GM12872 (cell line): ENCODE results near the gene CCR8.

Source experiments
- TF ChIP-seq, protein P1 (sequence below): IDR thresholded peaks from 3 replicates; pipeline ENCODE4 v1.5.1; 2011; ENCODE audit warnings: low read depth, mild to moderate bottlenecking, low read length, moderate library complexity; ENCODE audit not compliant: insufficient read depth

Gene CCR8

GRCh38 chr3:39358333-39358732 lies 28.8 kb downstream of the CCR8 start:
- TF ChIP-seq, protein P1, sequence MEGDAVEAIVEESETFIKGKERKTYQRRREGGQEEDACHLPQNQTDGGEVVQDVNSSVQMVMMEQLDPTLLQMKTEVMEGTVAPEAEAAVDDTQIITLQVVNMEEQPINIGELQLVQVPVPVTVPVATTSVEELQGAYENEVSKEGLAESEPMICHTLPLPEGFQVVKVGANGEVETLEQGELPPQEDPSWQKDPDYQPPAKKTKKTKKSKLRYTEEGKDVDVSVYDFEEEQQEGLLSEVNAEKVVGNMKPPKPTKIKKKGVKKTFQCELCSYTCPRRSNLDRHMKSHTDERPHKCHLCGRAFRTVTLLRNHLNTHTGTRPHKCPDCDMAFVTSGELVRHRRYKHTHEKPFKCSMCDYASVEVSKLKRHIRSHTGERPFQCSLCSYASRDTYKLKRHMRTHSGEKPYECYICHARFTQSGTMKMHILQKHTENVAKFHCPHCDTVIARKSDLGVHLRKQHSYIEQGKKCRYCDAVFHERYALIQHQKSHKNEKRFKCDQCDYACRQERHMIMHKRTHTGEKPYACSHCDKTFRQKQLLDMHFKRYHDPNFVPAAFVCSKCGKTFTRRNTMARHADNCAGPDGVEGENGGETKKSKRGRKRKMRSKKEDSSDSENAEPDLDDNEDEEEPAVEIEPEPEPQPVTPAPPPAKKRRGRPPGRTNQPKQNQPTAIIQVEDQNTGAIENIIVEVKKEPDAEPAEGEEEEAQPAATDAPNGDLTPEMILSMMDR = no peak

DNA sequence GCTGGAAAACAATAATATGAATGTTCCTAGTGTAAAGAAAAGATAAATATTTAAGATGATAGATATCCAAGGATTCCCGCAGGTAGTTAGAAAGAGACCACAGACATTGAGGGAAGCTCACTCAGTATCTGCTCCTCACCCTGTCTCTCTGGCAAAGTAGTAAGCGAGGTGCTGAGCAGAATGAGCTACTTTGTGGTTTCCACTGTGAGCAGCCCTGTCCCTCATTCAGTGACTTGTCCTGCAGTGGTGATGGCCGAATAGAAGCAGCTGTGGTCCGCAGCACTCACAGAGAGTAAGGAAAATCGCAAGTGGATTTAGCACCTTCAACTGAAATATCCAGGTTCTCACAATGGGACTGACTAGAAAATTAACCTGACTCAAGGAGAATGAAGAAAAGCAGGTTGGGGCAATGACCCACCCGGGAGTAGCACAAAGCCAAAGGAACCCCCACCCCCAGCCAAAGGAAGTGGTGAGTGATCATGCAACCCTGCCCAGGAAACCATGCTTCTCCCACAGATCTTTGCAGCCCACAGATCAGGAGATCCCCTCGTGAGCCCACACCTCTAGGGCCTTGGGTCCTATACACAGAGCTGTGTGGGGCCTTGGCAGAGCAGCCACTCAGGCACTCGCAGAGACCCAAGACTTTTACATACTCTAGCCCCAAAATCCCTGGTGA lies 31.9 kb downstream of the CCR8 start:
- TF ChIP-seq, protein P1 = no peak

- TF ChIP-seq, protein P1 = no peak
Measured at GRCh38 chr3:39362192-39362591, 32.7 kb downstream of the CCR8 start.

DNA sequence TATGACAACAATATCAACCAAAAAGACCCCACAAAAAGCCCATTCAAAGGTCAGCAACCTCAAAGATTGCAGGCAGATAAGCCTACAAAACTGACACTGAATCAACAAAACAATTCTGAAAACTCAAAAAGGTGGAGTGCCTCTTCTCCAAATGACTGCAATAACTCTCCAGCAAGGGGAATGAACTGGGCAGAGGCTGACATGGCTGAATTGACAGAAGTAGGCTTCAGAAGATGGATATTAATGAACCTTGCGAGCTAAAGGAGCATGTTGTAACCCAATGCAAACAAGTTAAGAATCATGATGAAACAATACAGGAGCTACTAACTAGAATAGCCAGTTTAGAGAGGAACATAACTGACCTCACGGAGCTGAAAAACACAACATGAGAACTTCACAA lies 33.3 kb downstream of the CCR8 start:
- TF ChIP-seq, protein P1 = no peak

DNA sequence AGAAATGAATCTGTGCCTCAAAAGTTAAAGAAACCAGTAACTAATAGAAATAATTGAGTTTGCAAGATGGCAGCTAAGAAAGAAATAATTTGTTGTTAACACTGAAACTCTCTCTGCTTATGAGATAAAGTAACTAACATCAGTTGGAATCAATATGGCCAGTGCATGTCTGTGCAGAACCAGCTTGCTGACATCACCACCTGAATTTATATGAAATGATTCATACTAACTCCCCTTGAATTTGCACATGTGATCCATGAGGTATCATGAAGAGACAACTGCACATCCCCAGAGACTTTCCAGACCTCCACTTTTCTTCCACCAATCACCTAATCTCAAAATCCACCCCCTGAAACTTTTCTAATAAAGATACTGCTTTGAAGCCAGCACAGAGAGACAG lies 43.3 kb downstream of the CCR8 start:
- TF ChIP-seq, protein P1 = no peak

DNA sequence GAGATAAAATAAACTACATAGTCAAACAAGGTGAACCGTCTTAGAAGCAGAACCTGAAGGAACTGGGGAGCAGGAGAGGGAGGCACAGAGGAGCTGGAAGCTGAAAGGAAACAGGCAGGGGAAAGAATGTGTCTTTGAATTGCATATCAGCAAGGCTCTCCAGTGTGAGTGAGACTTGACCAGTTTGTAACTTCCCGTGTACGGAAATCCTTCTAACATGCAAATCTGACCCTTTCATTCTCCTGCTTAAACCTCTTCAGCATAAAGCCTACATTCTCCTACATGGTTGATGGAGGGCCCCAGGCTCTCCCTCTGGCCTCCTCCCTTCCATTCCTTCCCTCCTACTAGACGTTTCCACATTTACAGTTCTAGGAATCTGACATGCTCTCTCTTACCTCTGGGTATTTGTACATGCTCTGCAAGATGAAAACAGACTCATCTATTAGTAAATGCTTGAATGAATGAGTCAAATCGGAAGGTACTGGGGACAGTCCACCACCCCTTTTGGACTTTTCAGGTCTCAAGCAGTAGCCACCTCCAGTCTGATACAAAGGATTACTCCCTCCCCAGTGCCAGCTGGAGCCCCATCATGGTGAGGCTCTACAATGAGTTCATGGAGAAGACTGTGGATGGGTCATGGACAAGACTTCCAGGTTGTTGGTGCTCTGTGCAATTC lies 47.6 kb downstream of the CCR8 start:
- TF ChIP-seq, protein P1 = no peak

DNA sequence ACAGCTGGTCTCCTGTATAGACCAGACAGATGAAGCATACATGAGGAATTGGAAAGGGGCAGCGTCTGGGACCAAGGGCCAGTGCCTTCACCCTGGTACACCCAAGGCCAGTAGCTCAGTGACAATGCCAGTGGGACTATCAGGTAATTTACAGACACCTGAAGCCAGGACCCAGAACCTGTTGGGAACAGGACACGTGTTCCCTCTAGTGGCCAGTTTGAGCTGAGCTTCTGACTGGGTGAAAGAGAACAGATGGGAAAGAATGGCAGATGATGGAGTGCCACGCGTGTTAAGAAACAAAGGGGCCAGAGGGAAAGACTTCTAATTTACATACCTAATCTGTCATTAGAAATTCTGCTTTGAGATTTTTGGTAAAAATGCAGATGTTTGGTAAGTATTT lies 48.6 kb downstream of the CCR8 start:
- TF ChIP-seq, protein P1 = peak; percentile 89
